NCI-H748 (cell line): ENCODE results near the gene EDC3.
"Not testable (repeated sequence)": the region's sequence is repeated elsewhere in the genome, so short reads cannot be mapped to it uniquely, and the experiment has no call there.

ENCODE experiments used
- DNase-seq: peaks from one replicate; lab custom pipeline; 2025; ENCODE audit not compliant: unreplicated experiment; lab: John Stamatoyannopoulos, UW

EDC3 gene, protein sequence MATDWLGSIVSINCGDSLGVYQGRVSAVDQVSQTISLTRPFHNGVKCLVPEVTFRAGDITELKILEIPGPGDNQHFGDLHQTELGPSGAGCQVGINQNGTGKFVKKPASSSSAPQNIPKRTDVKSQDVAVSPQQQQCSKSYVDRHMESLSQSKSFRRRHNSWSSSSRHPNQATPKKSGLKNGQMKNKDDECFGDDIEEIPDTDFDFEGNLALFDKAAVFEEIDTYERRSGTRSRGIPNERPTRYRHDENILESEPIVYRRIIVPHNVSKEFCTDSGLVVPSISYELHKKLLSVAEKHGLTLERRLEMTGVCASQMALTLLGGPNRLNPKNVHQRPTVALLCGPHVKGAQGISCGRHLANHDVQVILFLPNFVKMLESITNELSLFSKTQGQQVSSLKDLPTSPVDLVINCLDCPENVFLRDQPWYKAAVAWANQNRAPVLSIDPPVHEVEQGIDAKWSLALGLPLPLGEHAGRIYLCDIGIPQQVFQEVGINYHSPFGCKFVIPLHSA

GRCh38 chr15:74695597-74696397 lies at the start of gene EDC3:
Gene EDC3, minus strand, starts transcription at chr15:74696024. Its CDS starts 20,900 bp downstream, at chr15:74675124.
- DNase-seq = peak; percentile 84

- no peak for DNase-seq
These were observed 46.6 kb upstream of the EDC3 start for GRCh38 chr15:74742422-74742821.

GRCh38 chr15:74738239-74738638 lies 42.4 kb upstream of the EDC3 start:
- not testable (repeated sequence) for DNase-seq

DNA sequence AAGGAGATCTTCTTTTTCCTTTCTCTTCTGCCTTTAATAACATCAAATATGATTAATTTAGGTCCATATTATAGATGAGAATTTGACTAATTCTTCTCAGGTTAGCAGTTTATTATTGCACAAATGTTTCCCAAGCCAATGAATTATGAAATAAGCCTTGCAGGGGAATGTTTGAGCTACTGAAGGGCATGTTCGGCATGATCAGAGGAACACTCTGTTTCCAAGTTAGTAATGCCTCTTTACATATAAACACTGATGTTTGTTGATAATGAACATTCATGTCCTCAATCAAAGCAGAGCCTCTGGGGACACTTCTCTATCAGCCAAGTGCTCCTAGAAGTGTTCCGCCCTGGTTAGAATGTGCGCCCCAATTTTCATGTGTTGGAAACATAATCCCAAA lies 39.5 kb upstream of the EDC3 start:
- no peak for DNase-seq

DNA sequence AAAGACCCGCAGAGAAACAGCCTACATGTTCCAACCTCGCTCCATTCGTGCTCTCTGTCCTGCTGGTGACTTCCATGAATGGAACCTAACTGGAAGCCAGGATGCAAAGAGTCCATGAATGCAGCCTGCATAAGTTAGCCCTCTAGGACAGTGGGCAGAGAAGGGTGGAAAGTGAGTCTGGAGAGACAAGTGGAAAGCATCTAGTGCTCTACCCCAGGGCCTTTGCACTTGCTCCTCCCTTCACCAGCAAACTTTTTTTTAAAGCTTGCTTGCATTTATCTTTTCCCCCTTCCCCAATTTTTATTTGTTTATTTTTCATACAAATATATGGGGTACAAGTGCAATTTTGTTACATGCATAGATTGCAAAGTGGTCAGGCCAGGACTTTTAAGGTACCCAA lies 37.4 kb upstream of the EDC3 start:
- no peak for DNase-seq

DNA sequence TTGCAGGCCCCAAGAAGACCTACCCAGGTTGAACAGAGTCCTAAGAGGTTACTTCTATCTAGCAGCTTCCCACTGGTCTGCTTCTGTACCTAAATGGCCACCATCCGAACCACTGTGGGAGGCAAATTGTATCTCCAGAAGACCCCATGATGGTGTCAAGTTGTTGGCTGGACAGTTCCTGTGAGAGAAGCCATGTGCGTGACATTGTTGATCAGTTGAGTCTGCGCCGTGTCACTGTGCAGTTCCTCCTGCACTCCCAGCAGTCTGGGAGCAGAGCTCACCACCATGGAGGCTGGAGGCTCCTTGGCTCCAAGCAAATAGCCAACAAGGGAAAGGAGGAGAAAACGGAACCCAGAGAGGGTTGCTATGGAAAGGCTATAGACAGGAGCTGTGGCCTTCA lies 37.0 kb upstream of the EDC3 start:
- DNase-seq = no peak

DNA sequence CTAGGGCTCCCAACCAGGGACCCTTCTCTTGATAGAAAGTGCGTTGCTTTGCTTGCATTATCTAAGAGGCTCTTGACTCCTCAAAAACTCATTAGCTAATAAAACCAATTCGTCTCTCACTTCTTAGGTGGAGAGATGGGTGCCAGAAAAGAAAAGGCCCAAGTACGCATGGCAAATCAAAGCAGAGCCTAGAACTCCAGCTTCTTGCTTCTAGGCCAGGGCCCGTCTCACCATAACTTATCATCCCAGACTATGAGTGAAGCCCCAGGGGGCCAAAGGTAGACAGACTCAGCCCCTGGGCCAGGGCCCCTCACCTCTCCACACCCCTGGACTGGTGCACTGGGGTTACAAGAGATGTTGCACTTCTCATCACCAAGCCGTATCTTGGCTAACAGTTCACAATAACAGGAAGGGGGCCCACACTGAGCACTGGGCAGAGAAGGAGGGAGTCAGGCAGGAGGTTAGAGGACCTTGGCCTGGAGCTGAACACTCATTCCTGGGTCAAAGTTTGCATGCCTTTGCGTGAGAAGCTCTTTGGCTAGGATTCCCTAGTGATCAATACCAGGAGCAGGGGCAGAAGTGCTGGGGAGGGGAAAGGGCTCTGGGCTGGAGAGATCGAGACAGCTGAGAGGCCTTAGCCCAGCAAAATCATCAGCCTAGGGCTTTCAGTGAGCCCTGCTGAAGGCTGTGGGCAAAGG lies 34.9 kb upstream of the EDC3 start:
- no peak for DNase-seq

DNA sequence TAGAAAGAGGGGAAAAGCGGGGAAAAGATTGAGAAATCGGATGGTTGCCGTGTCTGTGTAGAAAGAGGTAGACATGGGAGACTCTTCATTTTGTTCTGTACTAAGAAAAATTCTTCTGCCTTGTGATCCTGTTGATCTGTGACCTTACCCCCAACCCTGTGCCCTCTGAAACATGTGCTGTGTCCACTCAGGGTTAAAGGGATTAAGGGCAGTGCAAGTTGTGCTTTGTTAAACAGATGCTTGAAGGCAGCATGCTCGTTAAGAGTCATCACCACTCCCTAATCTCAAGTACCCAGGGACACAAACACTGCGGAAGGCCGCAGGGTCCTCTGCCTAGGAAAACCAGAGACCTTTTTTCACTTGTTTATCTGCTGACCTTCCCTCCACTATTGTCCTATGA lies 33.5 kb upstream of the EDC3 start:
- not testable (repeated sequence) for DNase-seq

DNA sequence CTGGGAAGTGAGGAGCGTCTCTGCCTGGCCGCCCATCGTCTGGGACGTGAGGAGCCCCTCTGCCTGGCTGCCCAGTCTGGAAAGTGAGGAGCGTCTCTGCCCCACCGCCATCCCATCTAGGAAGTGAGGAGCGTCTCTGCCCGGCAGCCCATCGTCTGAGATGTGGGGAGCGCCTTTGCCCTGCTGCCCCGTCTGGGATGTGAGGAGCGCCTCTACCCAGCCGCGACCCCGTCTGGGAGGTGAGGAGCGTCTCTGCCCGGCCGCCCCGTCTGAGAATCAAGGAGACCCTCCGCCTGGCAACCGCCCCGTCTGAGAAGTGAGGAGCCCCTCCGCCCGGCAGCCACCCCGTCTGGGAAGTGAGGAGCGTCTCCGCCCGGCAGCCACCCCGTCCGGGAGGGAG lies 32.9 kb upstream of the EDC3 start:
- DNase-seq = not testable (repeated sequence)

DNA sequence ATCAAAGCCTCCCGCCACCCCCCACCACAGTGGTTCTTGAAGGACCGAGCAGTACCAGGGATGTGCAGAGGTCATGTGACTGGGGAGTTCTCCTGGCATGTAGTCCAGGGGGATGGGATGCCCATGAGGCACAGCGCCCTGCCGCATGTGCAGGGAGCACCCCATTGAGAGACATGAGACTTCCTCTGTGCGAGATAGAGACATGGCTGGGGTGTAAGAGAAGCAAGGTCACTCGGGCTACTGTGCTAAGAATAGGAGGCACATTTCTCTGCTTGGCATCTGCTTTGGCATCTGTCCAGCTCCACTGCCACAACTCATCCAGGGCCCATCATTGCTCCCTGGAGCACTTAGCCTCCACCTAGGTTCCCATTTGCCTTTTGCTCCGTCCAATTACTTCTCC lies 31.9 kb upstream of the EDC3 start:
- DNase-seq = no peak

DNA sequence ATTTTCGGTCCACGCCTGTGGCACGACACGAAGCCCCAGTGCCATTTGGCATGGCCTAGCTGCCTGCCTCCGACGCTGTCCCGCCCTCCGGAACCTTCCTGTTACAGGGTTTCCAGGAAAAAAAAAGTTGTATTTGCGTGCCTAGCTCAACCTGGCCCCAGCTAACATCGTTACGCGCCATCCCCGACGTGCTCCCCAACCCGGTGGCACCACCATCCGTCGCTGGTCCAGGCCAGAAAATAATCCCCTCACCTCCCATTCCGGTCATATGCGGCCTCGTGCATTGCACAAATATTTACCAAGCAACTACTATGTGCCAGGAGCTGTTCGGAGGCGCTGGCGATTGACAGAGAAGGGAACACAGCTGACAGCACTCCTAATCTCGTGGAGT lies 30.9 kb upstream of the EDC3 start:
- DNase-seq = no peak

DNA sequence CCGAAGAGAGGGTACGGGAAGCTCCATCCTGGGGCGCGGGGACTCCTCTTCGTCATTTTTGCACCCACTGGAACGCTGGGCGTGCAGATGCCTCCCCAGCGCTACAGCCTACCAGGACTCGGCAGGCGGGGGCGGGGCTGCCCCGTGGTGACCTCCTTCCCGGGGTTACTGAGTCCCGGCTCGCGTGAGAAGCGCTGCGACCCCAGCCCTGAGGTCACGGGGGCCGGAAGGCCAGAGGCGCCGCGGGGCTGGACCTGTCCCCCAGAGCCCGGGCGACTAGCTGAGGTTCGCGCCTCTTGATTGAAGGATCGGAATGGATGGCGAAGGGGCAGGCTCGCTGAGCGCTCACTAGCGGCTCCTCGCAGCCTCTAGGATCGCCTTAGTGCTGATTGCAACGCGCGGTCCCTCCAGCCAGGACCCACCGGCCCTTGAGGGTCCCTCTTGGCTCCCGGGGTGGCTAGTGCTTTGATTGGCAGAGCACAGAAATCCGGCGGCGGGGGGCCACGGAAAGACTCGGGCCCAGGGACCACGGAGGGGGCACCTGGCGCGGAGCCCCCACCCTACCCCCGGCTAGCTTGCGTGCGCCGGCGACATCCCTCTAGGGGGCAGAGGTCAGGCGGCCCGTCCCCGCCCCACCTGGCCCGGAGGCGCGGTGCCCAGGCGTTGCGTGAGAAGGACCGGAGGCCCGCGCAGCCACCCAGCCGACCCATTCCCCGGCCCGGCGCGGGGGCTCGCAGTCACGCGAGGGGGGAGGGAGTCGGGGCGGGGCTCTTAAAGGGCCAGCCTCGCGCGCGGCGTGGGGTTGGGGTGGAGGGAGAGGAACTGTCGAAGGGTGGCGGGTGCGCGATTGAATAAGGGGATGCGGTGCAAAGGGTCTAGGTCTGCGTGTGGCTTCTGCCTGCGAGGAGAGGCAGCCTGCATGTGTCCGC lies 30.3 kb upstream of the EDC3 start:
- DNase-seq = peak; percentile 36

DNA sequence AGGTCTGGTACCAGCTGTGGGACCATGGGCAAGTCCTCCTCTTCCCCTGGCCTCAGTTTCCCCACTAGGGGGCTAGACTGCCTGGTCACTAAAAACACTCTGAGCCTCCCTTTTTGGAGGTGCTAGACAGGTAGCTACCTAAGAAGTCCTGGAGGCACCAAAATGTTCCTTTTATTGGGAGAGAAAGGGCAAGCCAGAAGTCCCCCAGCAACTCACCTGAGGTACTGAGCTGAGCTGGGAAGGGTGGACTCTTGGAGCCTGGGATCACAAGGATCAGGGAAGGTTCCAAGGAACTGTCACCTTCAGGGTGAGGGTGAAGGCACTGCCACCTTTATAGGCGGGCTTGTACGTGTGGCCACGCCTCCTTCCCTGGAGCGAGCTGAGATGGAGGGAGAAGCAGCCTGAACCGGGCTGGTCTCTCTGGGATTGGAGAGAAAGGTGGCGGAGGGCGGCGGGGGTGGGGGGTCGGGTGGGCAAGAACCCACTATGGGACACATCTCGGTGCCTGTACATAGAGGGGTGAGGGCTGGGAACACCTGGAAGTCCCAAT lies 29.5 kb upstream of the EDC3 start, which contains the start of gene CYP1A1:
CYP1A1 (minus strand) TSS at position 304 of the 550 bp plus-strand sequence. CDS start 2,431 bp downstream, outside the sequence.
- DNase-seq = peak; percentile 20

DNA sequence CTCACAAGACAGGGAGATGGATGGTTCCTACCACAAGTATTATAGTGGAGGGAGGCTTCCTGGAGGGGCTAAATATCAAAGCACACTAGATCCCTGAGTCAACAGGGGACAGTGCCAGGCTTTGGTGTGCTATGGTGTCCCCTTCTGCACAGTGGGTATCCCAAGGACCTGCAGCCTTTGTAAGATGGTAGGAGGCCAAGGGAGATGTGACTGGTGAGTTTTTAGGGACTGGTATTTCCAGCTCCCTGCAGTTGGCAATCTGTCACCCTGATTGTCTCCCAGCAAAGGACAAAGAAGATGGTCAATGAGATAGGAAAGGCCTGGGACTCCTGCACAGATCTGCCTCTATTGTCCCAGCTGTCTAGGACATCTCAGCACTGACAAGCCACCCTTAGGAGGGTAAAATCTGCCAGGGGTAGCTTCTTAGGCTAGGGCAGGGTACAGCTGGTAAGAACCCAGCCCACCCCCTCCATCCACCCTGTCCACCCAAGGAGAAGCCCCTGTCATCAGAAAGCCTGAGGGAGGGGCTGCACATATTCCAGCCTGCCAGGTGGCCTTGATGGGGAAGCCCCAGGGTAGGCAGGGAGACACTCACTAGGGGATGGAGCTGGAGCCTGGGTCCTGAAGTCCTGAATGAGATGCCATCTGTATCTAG lies 28.9 kb upstream of the EDC3 start:
- DNase-seq = no peak

GRCh38 chr15:74723754-74724334 lies 28.0 kb upstream of the EDC3 start:
- DNase-seq = no peak

GRCh38 chr15:74723187-74723586 lies 27.4 kb upstream of the EDC3 start:
- DNase-seq = no peak

- no peak for DNase-seq
These were observed 26.8 kb upstream of the EDC3 start for GRCh38 chr15:74722591-74722990.

DNA sequence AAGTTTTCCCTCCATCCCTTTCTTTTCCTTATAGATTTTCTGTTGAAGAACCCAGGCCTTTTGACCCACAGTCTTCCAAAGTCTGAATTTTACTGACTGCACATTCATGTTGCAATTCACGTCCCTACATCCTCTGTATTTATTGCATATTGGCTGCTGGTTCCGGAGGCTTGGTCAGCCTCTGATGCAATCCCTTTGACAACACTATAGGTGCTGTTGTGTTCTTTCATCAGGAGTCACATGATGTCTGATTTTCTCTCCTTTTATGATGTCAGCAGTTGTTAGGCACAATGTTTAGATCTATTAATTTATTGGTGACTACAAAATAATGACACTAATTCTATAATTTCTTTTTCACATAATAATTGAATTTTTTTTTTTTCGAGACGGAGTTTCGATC lies 20.8 kb upstream of the EDC3 start:
- no peak for DNase-seq

- DNase-seq = no peak
These were observed 16.5 kb upstream of the EDC3 start for GRCh38 chr15:74712311-74712710.
